ENCODE data around the gene CDC42BPB.
"Not testable (repeated sequence)": the region's sequence is repeated elsewhere in the genome, so short reads cannot be mapped to it uniquely, and the experiment has no call there.

Gene CDC42BPB

GRCh38 chr14:103041464-103041863 lies 15.9 kb downstream of the CDC42BPB start:
- DNase-seq = no peak

- DNase-seq = peak; percentile 80 to 90 (median 81)
These were observed 23.7 kb downstream of the CDC42BPB start for GRCh38 chr14:103033681-103034096.

- DNase-seq = no peak
These were observed 25.4 kb downstream of the CDC42BPB start for GRCh38 chr14:103031956-103032355.

GRCh38 chr14:103031566-103031911 lies 25.8 kb downstream of the CDC42BPB start:
- DNase-seq = no peak

GRCh38 chr14:103030741-103031565 lies 26.4 kb downstream of the CDC42BPB start:
- no peak for DNase-seq

- DNase-seq = no peak
These were observed 27.4 kb downstream of the CDC42BPB start for GRCh38 chr14:103029936-103030335.

GRCh38 chr14:103028772-103029171 lies 28.6 kb downstream of the CDC42BPB start:
- DNase-seq = no peak

GRCh38 chr14:103028161-103028767 lies 29.1 kb downstream of the CDC42BPB start:
- peak in 2 of 3 donors; percentile 16 to 17 for DNase-seq

- DNase-seq = no peak
These were observed 29.9 kb downstream of the CDC42BPB start for GRCh38 chr14:103027451-103027850.

- no peak for DNase-seq
These were observed 30.4 kb downstream of the CDC42BPB start for GRCh38 chr14:103026988-103027387.

GRCh38 chr14:103026196-103026595 lies 31.2 kb downstream of the CDC42BPB start:
- DNase-seq = not testable (repeated sequence)

GRCh38 chr14:103023881-103024473 lies 33.4 kb downstream of the CDC42BPB start:
- DNase-seq = peak; percentile 16 to 47 (median 28)

GRCh38 chr14:103022685-103023044 lies 34.7 kb downstream of the CDC42BPB start:
- DNase-seq = no peak

GRCh38 chr14:103022002-103022684 lies 35.2 kb downstream of the CDC42BPB start:
- DNase-seq = no peak

- no peak for DNase-seq
These were observed 35.7 kb downstream of the CDC42BPB start for GRCh38 chr14:103021684-103022001.

- no peak for DNase-seq
These were observed 36.8 kb downstream of the CDC42BPB start for GRCh38 chr14:103020271-103021170.

- peak; percentile 51 to 61 (median 55) for DNase-seq
These were observed 37.5 kb downstream of the CDC42BPB start for GRCh38 chr14:103019826-103020225.

- no peak for DNase-seq
These were observed 38.1 kb downstream of the CDC42BPB start for GRCh38 chr14:103019236-103019635.

- no peak for DNase-seq
These were observed 40.8 kb downstream of the CDC42BPB start for GRCh38 chr14:103016594-103016993.

- no peak for DNase-seq
These were observed 41.3 kb downstream of the CDC42BPB start for GRCh38 chr14:103016071-103016470.

GRCh38 chr14:103015426-103015825 lies 41.9 kb downstream of the CDC42BPB start:
- DNase-seq = no peak

- peak; percentile 56 to 68 (median 63) for DNase-seq
These were observed 42.7 kb downstream of the CDC42BPB start for GRCh38 chr14:103014466-103015228.
